HCT116 (cell line): ENCODE measurements around the gene UMAD1. TPM values are rescaled to one million over a fixed set of nuclear protein-coding genes. Genes with fewer than 3 reads are reported as not detected.

ENCODE experiments used
- ATAC-seq: fragments of 200-7000 bp; cut with Tn5 transposase; 2 replicates; pipeline ENCODE4 v1.9.1; 2020; ENCODE audit warnings: mild to moderate bottlenecking, moderate library complexity
- BruUV-seq: library from RNA; stranded (reverse); fragments of 400-500 nt; replicated peaks from 2 replicates; lab custom pipeline; 2021; lab: Mats Ljungman, UMichigan
- CTCF ChIA-PET: fragments of 300-600 bp; sonication (Branson Sonifier 250); formaldehyde crosslinking; loops from one replicate; lab custom pipeline; 2021; ENCODE audit warnings: antibody characterized with exemption; lab: Charles Lee
- POLR2A ChIA-PET: fragments of 300-600, 350-600 bp; sonication (Branson Sonifier 250); formaldehyde crosslinking; loops from one replicate; lab custom pipeline; 2021; ENCODE audit warnings: antibody characterized with exemption; lab: Charles Lee
- RAD21 ChIA-PET, 2 experiments: fragments of 300-600 bp; sonication (Branson Sonifier 250); formaldehyde crosslinking; loops; one replicate each; lab custom pipeline; 2023; ENCODE audit warnings: low total read pairs in 2 of 2; ENCODE audit not compliant: uncharacterized antibody in 2 of 2, unreplicated experiment in 2 of 2, low non-redundant PET in 1 of 2; lab: Charles Lee
- DNase-seq: peaks from one replicate; pipeline ENCODE4 v3.0.0-alpha.2; 2010; ENCODE audit warnings: low read depth, low spot score
- H2AFZ ChIP-seq: fragments of 200-600 bp; shearing (Covaris generic), sonication (generic); 2 replicates; pipeline ENCODE4 v1.6.1; 2017; ENCODE audit warnings: low read depth, mixed run types, mixed read lengths, antibody characterized with exemption, low read length; ENCODE audit not compliant: poor library complexity, severe bottlenecking
- H3K27ac ChIP-seq: 2 replicates; pipeline ENCODE4 v1.5.1; 2012; ENCODE audit warnings: low read depth, low read length
- H3K27me3 ChIP-seq: fragments of 200-600 bp; sonication (generic); 2 replicates; pipeline ENCODE4 v1.6.1; 2016; ENCODE audit warnings: mixed run types, low read length, mixed read lengths; ENCODE audit not compliant: insufficient read depth
- H3K36me3 ChIP-seq, 2 experiments: fragments of 200-500 bp in 1 of 2; fragments of 200-600 bp in 1 of 2; sonication (Bioruptor generic) in 1 of 2; sonication (generic) in 1 of 2; 2 replicates each; pipeline versions ENCODE4 v1.5.1 to v1.6.1; 2014 to 2016; ENCODE audit warnings: low read length in 2 of 2, inconsistent platforms in 1 of 2, mixed read lengths in 1 of 2, mixed run types in 1 of 2; ENCODE audit not compliant: insufficient read depth in 2 of 2, control insufficient read depth in 1 of 2
- H3K4me1 ChIP-seq, 2 experiments: fragments of 200-600 bp in 1 of 2; sonication (generic) in 1 of 2; 2 replicates each; pipeline versions ENCODE4 v1.5.1 to v1.6.1; 2012 to 2017; ENCODE audit warnings: low read length in 2 of 2, inconsistent platforms in 1 of 2, mild to moderate bottlenecking in 1 of 2, mixed read lengths in 1 of 2, mixed run types in 1 of 2, moderate library complexity in 1 of 2; ENCODE audit not compliant: insufficient read depth in 2 of 2, control insufficient read depth in 1 of 2
- H3K4me2 ChIP-seq: fragments of 200-600 bp; sonication (generic); 2 replicates; pipeline ENCODE4 v1.6.1; 2017; ENCODE audit warnings: mixed run types, low read length, mixed read lengths
- H3K4me3 ChIP-seq, 2 experiments: fragments of 200-600 bp in 1 of 2; sonication (generic) in 1 of 2; replicated peaks in 1 of 2; 2 replicates each; pipeline ENCODE4 v1.5.1; 2011 to 2016; ENCODE audit warnings: low read length in 2 of 2, control low read depth in 1 of 2, low read depth in 1 of 2, mild to moderate bottlenecking in 1 of 2, mixed read lengths in 1 of 2, mixed run types in 1 of 2
- H3K79me2 ChIP-seq: fragments of 200-600 bp; sonication (generic); 2 replicates; pipeline ENCODE4 v1.6.1; 2017; ENCODE audit warnings: mild to moderate bottlenecking, mixed run types, low read length, moderate library complexity, mixed read lengths; ENCODE audit not compliant: insufficient read depth
- H3K9ac ChIP-seq: fragments of 200-600 bp; sonication (generic); 2 replicates; pipeline ENCODE4 v1.6.1; 2016; ENCODE audit warnings: low read length, mixed read lengths
- H3K9me2 ChIP-seq: fragments of 200-600 bp; sonication (generic), shearing (Covaris generic); 2 replicates; pipeline ENCODE4 v1.6.1; 2017; ENCODE audit warnings: mixed run types, mild to moderate bottlenecking, moderate library complexity; ENCODE audit not compliant: insufficient read depth
- H3K9me3 ChIP-seq, 2 experiments: fragments of 200-500 bp in 1 of 2; fragments of 200-600 bp in 1 of 2; sonication (Bioruptor generic) in 1 of 2; sonication (generic) in 1 of 2; 2 replicates each; pipeline ENCODE4 v1.6.1; 2014 to 2017; ENCODE audit warnings: low read length in 2 of 2, mixed read lengths in 2 of 2, inconsistent platforms in 1 of 2, low read depth in 1 of 2, mild to moderate bottlenecking in 1 of 2, mixed run types in 1 of 2, moderate library complexity in 1 of 2; ENCODE audit not compliant: control insufficient read depth in 1 of 2, insufficient read depth in 1 of 2
- H4K20me1 ChIP-seq: fragments of 200-600 bp; sonication (generic), shearing (Covaris generic); 2 replicates; pipeline ENCODE4 v1.6.1; 2017; ENCODE audit warnings: mixed run types, mild to moderate bottlenecking, moderate library complexity; ENCODE audit not compliant: insufficient read depth
- CEBPB ChIP-seq: IDR thresholded peaks from 2 replicates; pipeline ENCODE4 v1.6.1; 2012; ENCODE audit warnings: low read depth
- ELF1 ChIP-seq: IDR thresholded peaks from 2 replicates; pipeline ENCODE4 v1.6.1; 2012; ENCODE audit warnings: low read depth, borderline replicate concordance
- JUND ChIP-seq: IDR thresholded peaks from 2 replicates; pipeline ENCODE4 v1.6.1; 2012
- POLR2A ChIP-seq: IDR thresholded peaks from 2 replicates; pipeline ENCODE4 v1.7.0; 2011; ENCODE audit warnings: borderline replicate concordance; ENCODE audit not compliant: insufficient read depth, insufficient read length; ENCODE audit errors: extremely low read depth
- YY1 ChIP-seq: IDR thresholded peaks from 2 replicates; pipeline ENCODE4 v1.6.1; 2011; ENCODE audit warnings: low read length, low read depth, moderate library complexity, mild to moderate bottlenecking; ENCODE audit not compliant: insufficient replicate concordance; ENCODE audit errors: extremely low read depth
- intact Hi-C: fragments of 100-400 bp; cut with micrococcal nuclease; formaldehyde crosslinking; loops from 2 replicates; pipeline ENCODE4 v1.10.0; 2022
- total RNA-seq: library from RNA; stranded (reverse); gene quantifications from one replicate; pipeline ENCODE4 v1.2.1, GENCODE V29; 2021; ENCODE audit not compliant: unreplicated experiment
- TF ChIP-seq, protein P1 (sequence below): IDR thresholded peaks from 2 replicates; pipeline ENCODE4 v1.6.1; 2012; ENCODE audit warnings: low read depth

Gene UMAD1
- total RNA-seq, 1 experiment from 2014 or later: 12.7 TPM

GRCh38 chr7:7769710-7770627 lies 129.4 kb downstream of the UMAD1 start:
- Histone ChIP-seq H3K36me3 (no peaks in the 10 kb centered on the region), H3K4me3 (no peak overlapping the region), H3K27ac (no peak overlapping the region), H3K4me1 (no peaks in the 10 kb centered on the region), H3K27me3 (no peaks in the 10 kb centered on the region), H3K79me2 (no peaks in the 10 kb centered on the region), H3K9me2 (no peaks in the 10 kb centered on the region), H3K4me2 (no peak overlapping the region), H4K20me1 (no peaks in the 10 kb centered on the region), H3K9ac (no peak overlapping the region), H3K9me3 (no peaks in the 10 kb centered on the region), H2AFZ (no peak overlapping the region)
- intact Hi-C loops: loop anchor here (10.0 kb wide), 2 partner anchors 345 to 445 kb away; no protein-coding TSS in a partner anchor
- DNase-seq (no peak), ATAC-seq (no peak)
- no peak for TF ChIP-seq POLR2A
- TF ChIP-seq CEBPB: no peak
- TF ChIP-seq YY1: no peak
- BruUV-seq: no TSS peak
- ChIA-PET CTCF (no interaction called here), POLR2A (no interaction called here), RAD21 (no interaction called here)

DNA sequence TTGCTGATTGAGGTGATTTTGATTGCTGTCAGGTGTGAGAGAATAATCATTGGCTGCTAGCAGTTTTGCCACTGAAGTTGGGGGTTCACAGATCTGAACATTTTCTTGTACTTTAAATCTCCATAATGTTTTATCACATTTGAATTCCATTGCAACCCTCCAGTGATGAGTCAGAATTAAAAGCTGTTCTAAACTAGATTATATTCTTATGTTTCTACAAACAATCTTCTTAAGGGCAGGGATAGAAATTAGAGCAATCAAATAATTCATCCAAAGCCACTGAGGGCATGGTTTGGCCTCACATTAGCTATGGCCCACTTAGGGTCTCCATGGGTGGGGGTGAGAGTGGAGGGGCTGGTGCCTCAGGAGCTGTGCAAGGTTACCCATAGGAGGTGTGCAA lies 130.9 kb downstream of the UMAD1 start:
- ChIA-PET CTCF (no interaction called here), POLR2A (no interaction called here), RAD21 (no interaction called here)
- Histone ChIP-seq H3K4me1 (no peaks in the 10 kb centered on the region), H3K27me3 (no peaks in the 10 kb centered on the region), H3K9me2 (no peaks in the 10 kb centered on the region), H3K9me3 (no peaks in the 10 kb centered on the region), H3K4me3 (no peak overlapping the region), H3K27ac (no peak overlapping the region), H2AFZ (no peak overlapping the region), H3K4me2 (no peak overlapping the region), H3K79me2 (no peaks in the 10 kb centered on the region), H3K9ac (no peak overlapping the region), H3K36me3 (no peaks in the 10 kb centered on the region), H4K20me1 (no peaks in the 10 kb centered on the region)
- TF ChIP-seq YY1 (no peak), ELF1 (no peak), JUND (no peak)
- TF ChIP-seq, protein P1, sequence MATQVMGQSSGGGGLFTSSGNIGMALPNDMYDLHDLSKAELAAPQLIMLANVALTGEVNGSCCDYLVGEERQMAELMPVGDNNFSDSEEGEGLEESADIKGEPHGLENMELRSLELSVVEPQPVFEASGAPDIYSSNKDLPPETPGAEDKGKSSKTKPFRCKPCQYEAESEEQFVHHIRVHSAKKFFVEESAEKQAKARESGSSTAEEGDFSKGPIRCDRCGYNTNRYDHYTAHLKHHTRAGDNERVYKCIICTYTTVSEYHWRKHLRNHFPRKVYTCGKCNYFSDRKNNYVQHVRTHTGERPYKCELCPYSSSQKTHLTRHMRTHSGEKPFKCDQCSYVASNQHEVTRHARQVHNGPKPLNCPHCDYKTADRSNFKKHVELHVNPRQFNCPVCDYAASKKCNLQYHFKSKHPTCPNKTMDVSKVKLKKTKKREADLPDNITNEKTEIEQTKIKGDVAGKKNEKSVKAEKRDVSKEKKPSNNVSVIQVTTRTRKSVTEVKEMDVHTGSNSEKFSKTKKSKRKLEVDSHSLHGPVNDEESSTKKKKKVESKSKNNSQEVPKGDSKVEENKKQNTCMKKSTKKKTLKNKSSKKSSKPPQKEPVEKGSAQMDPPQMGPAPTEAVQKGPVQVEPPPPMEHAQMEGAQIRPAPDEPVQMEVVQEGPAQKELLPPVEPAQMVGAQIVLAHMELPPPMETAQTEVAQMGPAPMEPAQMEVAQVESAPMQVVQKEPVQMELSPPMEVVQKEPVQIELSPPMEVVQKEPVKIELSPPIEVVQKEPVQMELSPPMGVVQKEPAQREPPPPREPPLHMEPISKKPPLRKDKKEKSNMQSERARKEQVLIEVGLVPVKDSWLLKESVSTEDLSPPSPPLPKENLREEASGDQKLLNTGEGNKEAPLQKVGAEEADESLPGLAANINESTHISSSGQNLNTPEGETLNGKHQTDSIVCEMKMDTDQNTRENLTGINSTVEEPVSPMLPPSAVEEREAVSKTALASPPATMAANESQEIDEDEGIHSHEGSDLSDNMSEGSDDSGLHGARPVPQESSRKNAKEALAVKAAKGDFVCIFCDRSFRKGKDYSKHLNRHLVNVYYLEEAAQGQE: no peak
- intact Hi-C loops: no loop called here
- BruUV-seq: no TSS peak
- ATAC-seq (no peak), DNase-seq (no peak)
